ENCODE results near the gene NRL.
"Not testable (repeated sequence)": the region's sequence is repeated elsewhere in the genome, so short reads cannot be mapped to it uniquely, and the experiment has no call there.

Gene NRL

DNA sequence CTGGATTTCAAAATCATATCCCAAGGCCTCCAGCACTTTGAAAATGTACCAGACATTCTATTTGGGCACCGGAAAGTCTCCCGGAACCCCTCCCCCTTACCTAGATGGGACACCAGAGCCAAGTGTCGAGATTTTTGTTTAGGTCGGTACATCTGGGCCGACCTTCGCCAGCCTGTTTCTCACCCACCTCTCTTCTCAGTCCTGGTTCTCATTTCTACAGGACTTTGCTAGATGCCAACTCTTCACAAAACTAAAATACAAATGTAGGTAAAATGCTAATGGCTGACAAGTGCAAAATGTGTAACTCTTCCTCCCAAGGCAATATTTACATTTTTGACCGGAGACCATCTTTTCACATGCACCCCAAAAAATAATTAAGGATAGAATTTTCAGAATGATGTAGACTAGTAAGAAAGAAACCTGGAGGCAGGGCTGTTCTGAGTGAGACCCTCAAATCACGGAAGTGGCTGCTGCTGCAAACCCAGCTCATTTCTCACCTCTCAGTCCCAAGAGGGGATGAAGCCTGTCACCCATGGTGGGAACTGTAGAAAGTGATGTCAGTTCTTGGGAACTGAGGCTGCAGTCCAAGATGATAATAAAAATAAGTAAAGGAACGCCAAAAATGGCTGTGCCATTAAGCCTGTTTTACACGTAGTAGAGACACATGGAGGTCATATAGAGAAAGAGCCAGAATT, 77.6 kb downstream of the NRL start:
- H3K9me3 ChIP-seq (ENCODE audit: control insufficient read depth in 2 of 2, low read length in 2 of 2); H3K36me3 ChIP-seq (ENCODE audit: control insufficient read depth in 2 of 2, insufficient read depth in 2 of 2, low read length in 2 of 2); H3K27me3 ChIP-seq (ENCODE audit: control insufficient read depth in 2 of 2, insufficient read depth in 2 of 2, low read length in 2 of 2): not testable (repeated sequence)
- Histone ChIP-seq H3K4me3 (ENCODE audit: low read length in 2 of 2) (peak overlapping the region; percentile 75 to 84), H3K9ac (ENCODE audit: low read depth in 1 of 2, low read length in 2 of 2) (peak overlapping the region in 1 of 2 donors; percentile 76), H3K27ac (ENCODE audit: low read depth in 2 of 2, low read length in 2 of 2) (peak overlapping the region; percentile 92 to 94), H3K4me1 (ENCODE audit: control insufficient read depth in 2 of 2, insufficient read depth in 2 of 2, low read length in 2 of 2) (peaks cover 9 to 10% of the 10 kb centered on the region in 2 donors)

DNA sequence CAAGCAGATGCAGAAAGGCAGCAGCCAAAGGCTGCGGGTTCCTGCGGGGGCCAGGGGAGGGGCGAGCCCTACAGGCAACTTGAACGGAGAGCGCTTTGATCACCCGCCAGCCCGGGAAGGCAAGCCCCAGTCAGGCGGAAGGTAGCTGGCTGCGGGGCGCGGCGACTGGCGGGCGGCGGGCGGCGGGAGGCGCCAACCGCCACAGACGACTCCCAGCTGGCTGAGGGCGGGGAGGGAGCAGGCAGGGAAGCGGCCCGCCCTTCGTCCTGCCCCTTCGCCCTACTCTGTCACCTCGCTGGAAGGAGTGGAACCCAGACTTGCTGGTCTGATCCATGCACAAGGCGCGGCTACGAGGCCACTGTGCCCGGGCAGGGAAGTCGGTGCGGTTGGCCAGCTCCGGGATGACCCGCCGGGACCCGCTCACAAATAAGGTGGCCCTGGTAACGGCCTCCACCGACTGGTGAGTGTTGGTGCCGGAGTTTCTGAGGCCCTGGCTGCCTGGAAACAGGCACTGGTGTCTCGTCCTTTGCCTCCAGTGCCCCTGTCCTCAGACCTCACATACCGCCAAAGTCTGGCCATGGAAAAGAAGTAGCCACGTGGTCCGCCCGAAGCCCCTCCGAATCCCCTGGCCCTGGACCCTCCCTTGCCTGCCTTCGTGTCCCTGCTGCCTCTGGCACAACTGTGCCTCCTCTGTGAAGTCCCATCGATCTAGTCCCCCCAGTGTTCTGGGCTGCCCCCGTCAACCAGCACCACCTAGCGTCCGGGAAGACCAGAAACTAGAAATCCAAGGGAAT, 78.4 kb downstream of the NRL start:
- H3K4me1 ChIP-seq (ENCODE audit: control insufficient read depth in 2 of 2, insufficient read depth in 2 of 2, low read length in 2 of 2): peaks cover 9 to 10% of the 10 kb centered on the region in 2 donors
- H3K27ac ChIP-seq (ENCODE audit: low read depth in 2 of 2, low read length in 2 of 2): peak overlapping the region; percentile 92 to 94
- H3K36me3 ChIP-seq (ENCODE audit: control insufficient read depth in 2 of 2, insufficient read depth in 2 of 2, low read length in 2 of 2): no peaks in the 10 kb centered on the region
- H3K4me3 ChIP-seq (ENCODE audit: low read length in 2 of 2): peak overlapping the region; percentile 75 to 84
- H3K9me3 ChIP-seq (ENCODE audit: control insufficient read depth in 2 of 2, low read length in 2 of 2): no peaks in the 10 kb centered on the region
- no peaks in the 10 kb centered on the region for H3K27me3 ChIP-seq (ENCODE audit: control insufficient read depth in 2 of 2, insufficient read depth in 2 of 2, low read length in 2 of 2)
- peak overlapping the region; percentile 76 to 79 for H3K9ac ChIP-seq (ENCODE audit: low read depth in 1 of 2, low read length in 2 of 2)

DNA sequence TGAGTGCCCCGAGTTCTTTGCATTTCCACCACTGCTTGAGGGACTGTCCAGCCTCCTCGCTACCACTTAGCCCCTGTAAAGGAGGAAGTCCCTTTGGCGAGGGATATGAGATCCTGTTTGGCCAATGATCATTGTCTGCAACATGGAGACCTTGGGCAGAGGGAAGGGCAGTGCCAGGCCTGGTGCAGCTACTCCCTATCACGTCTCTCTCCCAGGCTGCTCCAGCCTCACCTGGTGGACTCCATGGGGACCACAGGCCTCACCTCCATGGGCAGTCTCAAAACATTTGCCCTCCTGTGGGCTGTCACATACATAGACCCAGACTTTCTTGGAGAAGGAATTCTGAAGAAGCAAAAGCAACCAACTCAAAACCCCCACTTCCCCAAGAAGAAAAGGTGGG, 79.0 kb downstream of the NRL start:
- Histone ChIP-seq H3K4me1 (ENCODE audit: control insufficient read depth in 2 of 2, insufficient read depth in 2 of 2, low read length in 2 of 2) (peaks cover 9 to 10% of the 10 kb centered on the region in 2 donors), H3K27ac (ENCODE audit: low read depth in 2 of 2, low read length in 2 of 2) (peak overlapping the region; percentile 92 to 94), H3K4me3 (ENCODE audit: low read length in 2 of 2) (peak overlapping the region in 1 of 2 donors; percentile 75), H3K9ac (ENCODE audit: low read depth in 1 of 2, low read length in 2 of 2) (peak overlapping the region in 1 of 2 donors; percentile 76)
- not testable (repeated sequence) for H3K9me3 ChIP-seq (ENCODE audit: control insufficient read depth in 2 of 2, low read length in 2 of 2); H3K27me3 ChIP-seq (ENCODE audit: control insufficient read depth in 2 of 2, insufficient read depth in 2 of 2, low read length in 2 of 2); H3K36me3 ChIP-seq (ENCODE audit: control insufficient read depth in 2 of 2, insufficient read depth in 2 of 2, low read length in 2 of 2)

DNA sequence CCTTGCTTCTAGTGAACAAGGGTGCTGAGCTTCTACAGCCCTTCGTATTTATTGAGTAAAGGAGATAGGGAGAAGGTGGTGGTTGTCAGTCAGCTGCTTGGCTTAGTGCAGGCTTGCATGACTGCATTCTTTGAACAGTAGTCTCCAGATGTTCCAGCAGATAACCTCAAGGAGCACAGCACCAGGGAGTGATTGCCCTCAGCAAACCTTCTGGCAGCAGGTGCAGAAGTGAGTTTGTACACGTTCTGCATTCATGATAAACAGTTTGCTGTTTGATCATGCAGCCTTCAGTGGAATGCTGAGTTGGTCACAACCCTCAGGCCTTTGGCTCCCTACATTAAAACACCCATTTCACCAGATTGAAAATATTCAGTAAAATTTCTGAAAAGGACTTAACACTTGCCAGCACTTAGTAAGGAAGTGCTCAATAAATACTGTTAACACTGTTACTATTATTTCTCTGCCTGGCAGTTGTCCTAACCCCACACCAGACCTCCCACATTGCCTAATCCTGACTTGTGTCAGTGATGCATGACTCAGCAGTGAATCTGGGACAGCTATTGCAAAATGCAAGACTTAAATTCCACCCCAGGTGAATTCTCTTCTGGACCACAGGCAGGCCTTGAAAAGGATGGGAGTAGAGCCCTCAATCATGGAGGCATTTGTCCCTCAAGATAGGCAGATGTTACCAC, 81.9 kb downstream of the NRL start:
- Histone ChIP-seq H3K4me3 (ENCODE audit: low read length in 2 of 2) (no peak overlapping the region), H3K36me3 (ENCODE audit: control insufficient read depth in 2 of 2, insufficient read depth in 2 of 2, low read length in 2 of 2) (no peaks in the 10 kb centered on the region), H3K4me1 (ENCODE audit: control insufficient read depth in 2 of 2, insufficient read depth in 2 of 2, low read length in 2 of 2) (peaks cover 9 to 10% of the 10 kb centered on the region in 2 donors), H3K9me3 (ENCODE audit: control insufficient read depth in 2 of 2, low read length in 2 of 2) (no peaks in the 10 kb centered on the region), H3K27ac (ENCODE audit: low read depth in 2 of 2, low read length in 2 of 2) (no peak overlapping the region), H3K9ac (ENCODE audit: low read depth in 1 of 2, low read length in 2 of 2) (no peak overlapping the region), H3K27me3 (ENCODE audit: control insufficient read depth in 2 of 2, insufficient read depth in 2 of 2, low read length in 2 of 2) (no peaks in the 10 kb centered on the region)

DNA sequence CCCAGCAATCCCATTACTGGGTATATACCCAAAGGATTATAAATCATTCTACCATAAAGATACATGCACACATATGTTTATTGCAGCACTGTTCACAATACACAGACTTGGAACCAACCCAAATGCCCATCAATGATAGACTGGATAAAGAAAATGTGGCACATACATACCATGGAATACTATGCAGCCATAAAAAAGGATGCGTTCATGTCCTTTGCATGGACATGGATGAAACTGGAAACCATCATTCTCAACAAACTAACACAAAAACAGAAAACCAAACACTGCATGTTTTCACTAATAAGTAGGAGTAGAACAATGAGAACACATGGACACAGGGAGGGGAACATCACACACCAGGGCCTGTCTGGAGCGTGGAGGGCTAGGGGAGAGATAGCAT, 83.4 kb downstream of the NRL start:
- H3K36me3 ChIP-seq (ENCODE audit: control insufficient read depth in 2 of 2, insufficient read depth in 2 of 2, low read length in 2 of 2): not testable (repeated sequence)

DNA sequence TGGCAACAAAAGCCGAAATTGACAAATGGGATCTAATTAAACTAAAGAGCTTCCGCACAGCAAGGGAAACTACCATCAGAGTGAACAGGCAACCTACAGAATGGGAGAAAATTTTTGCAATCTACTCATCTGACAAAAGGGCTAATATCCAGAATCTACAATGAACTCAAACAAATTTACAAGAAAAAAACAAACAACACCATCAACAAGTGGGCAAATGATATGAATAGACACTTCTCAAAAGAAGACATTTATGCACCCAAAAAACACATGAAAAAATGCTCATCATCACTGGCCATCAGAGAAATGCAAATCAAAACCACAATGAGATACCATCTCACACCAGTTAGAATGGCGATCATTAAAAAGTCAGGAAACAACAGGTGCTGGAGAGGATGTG, 85.1 kb downstream of the NRL start:
- H3K27ac ChIP-seq (ENCODE audit: low read depth in 2 of 2, low read length in 2 of 2); H3K36me3 ChIP-seq (ENCODE audit: control insufficient read depth in 2 of 2, insufficient read depth in 2 of 2, low read length in 2 of 2); H3K9me3 ChIP-seq (ENCODE audit: control insufficient read depth in 2 of 2, low read length in 2 of 2); H3K4me1 ChIP-seq (ENCODE audit: control insufficient read depth in 2 of 2, insufficient read depth in 2 of 2, low read length in 2 of 2); H3K27me3 ChIP-seq (ENCODE audit: control insufficient read depth in 2 of 2, insufficient read depth in 2 of 2, low read length in 2 of 2); H3K4me3 ChIP-seq (ENCODE audit: low read length in 2 of 2); H3K9ac ChIP-seq (ENCODE audit: low read depth in 1 of 2, low read length in 2 of 2): not testable (repeated sequence)

More for the DNA sequence above, 83.4 kb downstream of the NRL start:
- H3K27me3 ChIP-seq (ENCODE audit: control insufficient read depth in 2 of 2, insufficient read depth in 2 of 2, low read length in 2 of 2); H3K4me1 ChIP-seq (ENCODE audit: control insufficient read depth in 2 of 2, insufficient read depth in 2 of 2, low read length in 2 of 2); H3K9ac ChIP-seq (ENCODE audit: low read depth in 1 of 2, low read length in 2 of 2); H3K27ac ChIP-seq (ENCODE audit: low read depth in 2 of 2, low read length in 2 of 2); H3K9me3 ChIP-seq (ENCODE audit: control insufficient read depth in 2 of 2, low read length in 2 of 2); H3K4me3 ChIP-seq (ENCODE audit: low read length in 2 of 2): not testable (repeated sequence)
